Natural killer cell (primary cell): ENCODE data around the gene TMEM245. TPM values are rescaled to one million over a fixed set of nuclear protein-coding genes. Genes with fewer than 3 reads are reported as not detected.
A peak's percentile ranks its signal among the peaks of the same experiment; 100 is the strongest.

Source experiments
- ATAC-seq, 3 donors: fragments of 150-1000 bp in 2 of 3; fragments of 200-7000 bp in 1 of 3; cut with Tn5 transposase; 1 replicate in 1 of 3; 2 replicates in 2 of 3; pipeline ENCODE4 v1.10.0; 2021; ENCODE audit warnings: mild to moderate bottlenecking in 2 of 3, moderate library complexity in 2 of 3
- DNase-seq, 2 donors: peaks; one replicate each; pipeline versions ENCODE4 v3.0.0 to v3.0.0-alpha.2; 2013 to 2021; ENCODE audit warnings: mixed read lengths in 1 of 2
- H3K27ac ChIP-seq: one replicate; pipeline ENCODE4 v1.5.1; 2013; ENCODE audit warnings: mild to moderate bottlenecking, low read length
- H3K27me3 ChIP-seq: one replicate; pipeline ENCODE4 v1.6.1; 2013; ENCODE audit warnings: low read length; ENCODE audit not compliant: control insufficient read depth, insufficient read depth
- H3K36me3 ChIP-seq: one replicate; pipeline ENCODE4 v1.6.1; 2013; ENCODE audit warnings: low read length; ENCODE audit not compliant: control insufficient read depth, insufficient read depth
- H3K4me1 ChIP-seq: one replicate; pipeline ENCODE4 v1.6.1; 2013; ENCODE audit warnings: low read length; ENCODE audit not compliant: control insufficient read depth, insufficient read depth
- H3K4me3 ChIP-seq: one replicate; pipeline ENCODE4 v1.5.1; 2013; ENCODE audit warnings: low read length
- H3K9me3 ChIP-seq: one replicate; pipeline ENCODE4 v1.6.1; 2013; ENCODE audit warnings: low read length; ENCODE audit not compliant: control insufficient read depth, insufficient read depth
- H3K27ac Mint-ChIP-seq, 2 donors: one replicate each; pipeline ENCODE4 v1.8.0; 2022; ENCODE audit warnings: mild to moderate bottlenecking in 2 of 2, mixed read lengths in 2 of 2, moderate library complexity in 1 of 2
- H3K27me3 Mint-ChIP-seq, 2 donors: one replicate each; pipeline ENCODE4 v1.8.0; 2022; ENCODE audit warnings: low read depth in 2 of 2, mixed read lengths in 2 of 2
- H3K36me3 Mint-ChIP-seq: one replicate; pipeline ENCODE4 v1.8.0; 2022; ENCODE audit warnings: mixed read lengths
- H3K4me1 Mint-ChIP-seq, 2 donors: one replicate each; pipeline ENCODE4 v1.8.0; 2022; ENCODE audit warnings: mixed read lengths in 2 of 2
- H3K4me3 Mint-ChIP-seq: one replicate; pipeline ENCODE4 v1.8.0; 2022; ENCODE audit warnings: mild to moderate bottlenecking, moderate library complexity, mixed read lengths
- H3K9me3 Mint-ChIP-seq, 2 donors: one replicate each; pipeline ENCODE4 v1.8.0; 2022; ENCODE audit warnings: mixed read lengths in 2 of 2
- WGBS: methylation state at CpG from one replicate; pipeline ENCODE4 v1.1.7; 2013; ENCODE audit warnings: missing lambda C conversion rate; ENCODE audit not compliant: insufficient coverage; 5-methylcytosine and 5-hydroxymethylcytosine counted together
- intact Hi-C: fragments of 100-400 bp; cut with micrococcal nuclease; formaldehyde crosslinking; loops from one replicate; pipeline ENCODE4 v1.14.2; 2022
- total RNA-seq, 4 donors: library from RNA; stranded (reverse); fragments of 120-200 nt in 1 of 4; gene quantifications; one replicate each; pipeline versions ENCODE4 v1.2.3 to v1.2.4, GENCODE V29; 2013 to 2022
- TF ChIP-seq, protein P1 (sequence below): fragments of 200-600 bp; IDR thresholded peaks from one replicate; pipeline ENCODE4 v1.8.0; 2022; ENCODE audit warnings: antibody characterized with exemption

TMEM245 gene
- total RNA-seq, 3 donors from 2014 or later (not counting 1 experiment from before 2014, with no cell fraction given): 14.5 to 22.5 (median 21.8) TPM

GRCh38 chr9:109011231-109011671 lies 108.5 kb downstream of the TMEM245 start:
- Histone ChIP-seq H3K27ac (no peak overlapping the region), H3K27me3 (no peaks in the 10 kb centered on the region), H3K9me3 (no peaks in the 10 kb centered on the region), H3K4me1 (peaks cover 15% of the 10 kb centered on the region), H3K36me3 (no peaks in the 10 kb centered on the region), H3K4me3 (no peak overlapping the region)
- H3K36me3 Mint-ChIP-seq: no peaks in the 10 kb centered on the region
- H3K4me1 Mint-ChIP-seq: peaks cover 24 to 29% of the 10 kb centered on the region in 2 donors
- no peak for ATAC-seq
- intact Hi-C loops: no loop called here
- TF ChIP-seq, protein P1, sequence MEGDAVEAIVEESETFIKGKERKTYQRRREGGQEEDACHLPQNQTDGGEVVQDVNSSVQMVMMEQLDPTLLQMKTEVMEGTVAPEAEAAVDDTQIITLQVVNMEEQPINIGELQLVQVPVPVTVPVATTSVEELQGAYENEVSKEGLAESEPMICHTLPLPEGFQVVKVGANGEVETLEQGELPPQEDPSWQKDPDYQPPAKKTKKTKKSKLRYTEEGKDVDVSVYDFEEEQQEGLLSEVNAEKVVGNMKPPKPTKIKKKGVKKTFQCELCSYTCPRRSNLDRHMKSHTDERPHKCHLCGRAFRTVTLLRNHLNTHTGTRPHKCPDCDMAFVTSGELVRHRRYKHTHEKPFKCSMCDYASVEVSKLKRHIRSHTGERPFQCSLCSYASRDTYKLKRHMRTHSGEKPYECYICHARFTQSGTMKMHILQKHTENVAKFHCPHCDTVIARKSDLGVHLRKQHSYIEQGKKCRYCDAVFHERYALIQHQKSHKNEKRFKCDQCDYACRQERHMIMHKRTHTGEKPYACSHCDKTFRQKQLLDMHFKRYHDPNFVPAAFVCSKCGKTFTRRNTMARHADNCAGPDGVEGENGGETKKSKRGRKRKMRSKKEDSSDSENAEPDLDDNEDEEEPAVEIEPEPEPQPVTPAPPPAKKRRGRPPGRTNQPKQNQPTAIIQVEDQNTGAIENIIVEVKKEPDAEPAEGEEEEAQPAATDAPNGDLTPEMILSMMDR: no peak
- peak overlapping the region; percentile 1 for H3K4me3 Mint-ChIP-seq
- no peaks in the 10 kb centered on the region for H3K9me3 Mint-ChIP-seq
- DNase-seq: no peak
- H3K27ac Mint-ChIP-seq: peak overlapping the region in 1 of 2 donors; percentile 91
- H3K27me3 Mint-ChIP-seq: peaks cover 0 to 7% of the 10 kb centered on the region in 2 donors

DNA sequence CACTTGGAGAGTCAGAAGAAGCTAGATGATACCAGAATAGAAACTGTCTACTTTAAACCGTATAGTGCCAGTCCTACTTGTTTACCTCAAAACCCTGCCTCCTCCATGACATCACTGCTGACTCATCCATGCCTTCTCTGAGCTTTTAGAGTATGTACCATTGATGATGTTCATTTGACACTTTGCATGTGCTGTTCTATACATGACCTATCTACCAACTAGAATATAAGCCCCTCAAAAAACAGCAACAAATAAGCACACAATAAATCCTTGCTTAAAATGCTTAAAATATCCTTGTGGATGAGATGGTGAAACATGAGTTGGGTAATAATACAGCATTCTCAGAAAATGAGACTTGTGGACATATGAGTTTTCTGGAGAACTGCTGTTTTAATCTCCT lies 109.0 kb downstream of the TMEM245 start:
- Mint-ChIP-seq H3K27me3 (peaks cover 0 to 7% of the 10 kb centered on the region in 2 donors), H3K9me3 (no peaks in the 10 kb centered on the region), H3K36me3 (no peaks in the 10 kb centered on the region), H3K27ac (peak overlapping the region in 1 of 2 donors; percentile 91), H3K4me3 (peak overlapping the region; percentile 1), H3K4me1 (peaks cover 24 to 29% of the 10 kb centered on the region in 2 donors)
- peak; percentile 24 to 61 for DNase-seq
- Histone ChIP-seq H3K27me3 (no peaks in the 10 kb centered on the region), H3K27ac (no peak overlapping the region), H3K4me1 (peaks cover 15% of the 10 kb centered on the region), H3K36me3 (no peaks in the 10 kb centered on the region), H3K9me3 (no peaks in the 10 kb centered on the region), H3K4me3 (no peak overlapping the region)
- TF ChIP-seq, protein P1: no peak
- WGBS: 23% methylated on average over 1 of the region's 1 CpG
- peak in 1 of 3 donors; percentile 24 for ATAC-seq
- intact Hi-C loops: no loop called here

GRCh38 chr9:109005678-109006077 lies 114.1 kb downstream of the TMEM245 start:
- intact Hi-C loops: no loop called here
- H3K9me3 ChIP-seq: no peaks in the 10 kb centered on the region
- no peak overlapping the region for H3K27ac Mint-ChIP-seq
- H3K9me3 Mint-ChIP-seq: peaks cover 0 to 8% of the 10 kb centered on the region in 2 donors
- no peak overlapping the region for H3K27ac ChIP-seq
- no peaks in the 10 kb centered on the region for H3K27me3 ChIP-seq
- TF ChIP-seq, protein P1: no peak
- no peaks in the 10 kb centered on the region for H3K4me1 ChIP-seq
- no peaks in the 10 kb centered on the region for H3K36me3 ChIP-seq
- H3K27me3 Mint-ChIP-seq: peaks cover 2 to 7% of the 10 kb centered on the region in 2 donors
- ATAC-seq (no peak), DNase-seq (no peak)
- no peak overlapping the region for H3K4me3 ChIP-seq
- 86% methylated on average over 2 of the region's 3 CpGs for WGBS
- peaks cover under 1 to 9% of the 10 kb centered on the region in 2 donors for H3K4me1 Mint-ChIP-seq
- no peak overlapping the region for H3K4me3 Mint-ChIP-seq
- H3K36me3 Mint-ChIP-seq: peaks cover 14% of the 10 kb centered on the region

- intact Hi-C loops: no loop called here
- Mint-ChIP-seq H3K9me3 (peaks cover 0 to 8% of the 10 kb centered on the region in 2 donors), H3K36me3 (peaks cover 14% of the 10 kb centered on the region), H3K4me1 (peaks cover 0 to 5% of the 10 kb centered on the region in 2 donors), H3K4me3 (no peak overlapping the region), H3K27ac (no peak overlapping the region), H3K27me3 (peaks cover 2 to 7% of the 10 kb centered on the region in 2 donors)
- Histone ChIP-seq H3K27ac (no peak overlapping the region), H3K4me3 (no peak overlapping the region), H3K4me1 (no peaks in the 10 kb centered on the region), H3K36me3 (no peaks in the 10 kb centered on the region), H3K9me3 (no peaks in the 10 kb centered on the region), H3K27me3 (no peaks in the 10 kb centered on the region)
- TF ChIP-seq, protein P1: no peak
- no peak for ATAC-seq
- DNase-seq: no peak
- 92% methylated on average over 2 of the region's 2 CpGs for WGBS
Observed at GRCh38 chr9:109003116-109003515, 116.6 kb downstream of the TMEM245 start.
